MCF 10A (cell line): Measurements from ENCODE around the gene TSPAN15. TPM values are rescaled to one million over a fixed set of nuclear protein-coding genes. Genes with fewer than 3 reads are reported as not detected.

ENCODE experiments used
- BruUV-seq: library from RNA; stranded (reverse); fragments of 400-500 nt; replicated peaks from 2 replicates; lab custom pipeline; 2021; lab: Mats Ljungman, UMichigan
- CTCF ChIA-PET: fragments of 300-600 bp; sonication (Branson Sonifier 250); formaldehyde crosslinking; extraction: SDS; loops from one replicate; lab custom pipeline; 2021; ENCODE audit warnings: antibody characterized with exemption, inconsistent platforms; lab: Yijun Ruan, JAX
- POLR2A ChIA-PET: fragments of 300-600, 350-650 bp; sonication (Branson Sonifier 250); formaldehyde crosslinking; extraction: SDS; loops from one replicate; lab custom pipeline; 2020; ENCODE audit warnings: antibody characterized with exemption, inconsistent platforms; lab: Yijun Ruan, JAX
- DNase-seq: peaks from one replicate; pipeline ENCODE4 v3.0.0-alpha.2; 2018; ENCODE audit not compliant: unreplicated experiment
- H3K27ac Mint-ChIP-seq: one replicate; pipeline ENCODE4 v1.8.0; 2022; ENCODE audit warnings: mild to moderate bottlenecking, low read depth, mixed read lengths; ENCODE audit not compliant: unreplicated experiment
- H3K27me3 Mint-ChIP-seq: one replicate; pipeline ENCODE4 v1.8.0; 2022; ENCODE audit warnings: mixed read lengths; ENCODE audit not compliant: insufficient read depth, unreplicated experiment
- H3K36me3 Mint-ChIP-seq: one replicate; pipeline ENCODE4 v1.8.0; 2022; ENCODE audit warnings: mild to moderate bottlenecking, moderate library complexity, mixed read lengths; ENCODE audit not compliant: insufficient read depth, unreplicated experiment
- H3K4me1 Mint-ChIP-seq: one replicate; pipeline ENCODE4 v1.8.0; 2022; ENCODE audit warnings: mixed read lengths; ENCODE audit not compliant: insufficient read depth, unreplicated experiment
- H3K4me3 Mint-ChIP-seq: one replicate; pipeline ENCODE4 v1.8.0; 2022; ENCODE audit warnings: mild to moderate bottlenecking, moderate library complexity, mixed read lengths; ENCODE audit not compliant: unreplicated experiment
- H3K9me3 Mint-ChIP-seq: one replicate; pipeline ENCODE4 v1.8.0; 2022; ENCODE audit warnings: mixed read lengths; ENCODE audit not compliant: unreplicated experiment
- intact Hi-C: fragments of 100-400 bp; cut with micrococcal nuclease; formaldehyde crosslinking; loops from 2 replicates; pipeline ENCODE4 v1.14.1; 2022
- total RNA-seq: library from RNA; stranded (reverse); gene quantifications from 2 replicates; pipeline ENCODE4 v1.2.3, GENCODE V29; 2022
- TF ChIP-seq, protein P1 (sequence below): fragments of 200-600 bp; IDR thresholded peaks from one replicate; pipeline ENCODE4 v1.8.0; 2022; ENCODE audit warnings: antibody characterized with exemption, mild to moderate bottlenecking; ENCODE audit not compliant: unreplicated experiment

TSPAN15 gene
- total RNA-seq, 1 experiment from 2014 or later = 0.54 TPM

DNA sequence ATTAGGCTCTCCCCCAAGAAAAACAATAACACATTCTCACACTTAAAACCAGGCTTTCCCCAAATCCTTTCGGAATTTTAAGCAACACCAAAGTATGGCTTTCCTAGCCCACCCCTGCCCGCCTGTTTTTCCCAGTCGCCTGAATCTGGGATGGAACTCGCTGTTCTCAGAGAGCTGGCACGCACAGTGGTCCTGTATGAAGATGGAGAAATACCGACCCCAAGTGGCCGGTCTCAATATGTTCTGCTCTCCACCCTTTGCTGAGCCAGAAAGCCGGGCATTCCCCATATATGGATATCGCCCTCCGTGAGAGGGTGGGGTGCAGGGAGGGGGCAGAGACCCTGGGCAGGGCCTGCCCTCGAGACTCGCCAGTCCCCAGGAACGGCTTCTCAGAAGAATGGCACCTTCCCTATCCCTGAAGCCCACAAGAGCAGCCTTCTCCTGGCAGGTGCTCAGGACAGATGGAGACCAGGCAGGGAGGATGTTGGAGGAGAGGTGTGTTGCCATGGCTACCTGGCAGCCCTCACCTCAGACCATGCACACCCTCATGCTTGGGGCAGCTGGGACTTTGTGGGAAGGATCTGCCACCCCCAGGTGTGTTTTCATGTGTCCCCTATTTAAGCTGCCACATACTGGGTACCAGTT is 37.9 kb upstream of the TSPAN15 start:
- Mint-ChIP-seq H3K27me3 (no peaks in the 10 kb centered on the region), H3K27ac (no peak overlapping the region), H3K9me3 (no peaks in the 10 kb centered on the region), H3K36me3 (peaks cover 4% of the 10 kb centered on the region), H3K4me1 (peaks cover 3% of the 10 kb centered on the region), H3K4me3 (no peak overlapping the region)
- CTCF ChIA-PET = interaction anchor here (0.6 to 0.9 kb wide), 4 partner anchors 13 to 327 kb away, joined by 3 to 5 read pairs (median 3); no protein-coding TSS in a partner anchor
- intact Hi-C loops = loop anchor here (1.0 kb wide), 1 partner anchor 320 kb away; no protein-coding TSS in a partner anchor
- BruUV-seq = no TSS peak
- TF ChIP-seq, protein P1, sequence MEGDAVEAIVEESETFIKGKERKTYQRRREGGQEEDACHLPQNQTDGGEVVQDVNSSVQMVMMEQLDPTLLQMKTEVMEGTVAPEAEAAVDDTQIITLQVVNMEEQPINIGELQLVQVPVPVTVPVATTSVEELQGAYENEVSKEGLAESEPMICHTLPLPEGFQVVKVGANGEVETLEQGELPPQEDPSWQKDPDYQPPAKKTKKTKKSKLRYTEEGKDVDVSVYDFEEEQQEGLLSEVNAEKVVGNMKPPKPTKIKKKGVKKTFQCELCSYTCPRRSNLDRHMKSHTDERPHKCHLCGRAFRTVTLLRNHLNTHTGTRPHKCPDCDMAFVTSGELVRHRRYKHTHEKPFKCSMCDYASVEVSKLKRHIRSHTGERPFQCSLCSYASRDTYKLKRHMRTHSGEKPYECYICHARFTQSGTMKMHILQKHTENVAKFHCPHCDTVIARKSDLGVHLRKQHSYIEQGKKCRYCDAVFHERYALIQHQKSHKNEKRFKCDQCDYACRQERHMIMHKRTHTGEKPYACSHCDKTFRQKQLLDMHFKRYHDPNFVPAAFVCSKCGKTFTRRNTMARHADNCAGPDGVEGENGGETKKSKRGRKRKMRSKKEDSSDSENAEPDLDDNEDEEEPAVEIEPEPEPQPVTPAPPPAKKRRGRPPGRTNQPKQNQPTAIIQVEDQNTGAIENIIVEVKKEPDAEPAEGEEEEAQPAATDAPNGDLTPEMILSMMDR = peak; percentile 45
- POLR2A ChIA-PET = no interaction called here
- peak; percentile 69 for DNase-seq

DNA sequence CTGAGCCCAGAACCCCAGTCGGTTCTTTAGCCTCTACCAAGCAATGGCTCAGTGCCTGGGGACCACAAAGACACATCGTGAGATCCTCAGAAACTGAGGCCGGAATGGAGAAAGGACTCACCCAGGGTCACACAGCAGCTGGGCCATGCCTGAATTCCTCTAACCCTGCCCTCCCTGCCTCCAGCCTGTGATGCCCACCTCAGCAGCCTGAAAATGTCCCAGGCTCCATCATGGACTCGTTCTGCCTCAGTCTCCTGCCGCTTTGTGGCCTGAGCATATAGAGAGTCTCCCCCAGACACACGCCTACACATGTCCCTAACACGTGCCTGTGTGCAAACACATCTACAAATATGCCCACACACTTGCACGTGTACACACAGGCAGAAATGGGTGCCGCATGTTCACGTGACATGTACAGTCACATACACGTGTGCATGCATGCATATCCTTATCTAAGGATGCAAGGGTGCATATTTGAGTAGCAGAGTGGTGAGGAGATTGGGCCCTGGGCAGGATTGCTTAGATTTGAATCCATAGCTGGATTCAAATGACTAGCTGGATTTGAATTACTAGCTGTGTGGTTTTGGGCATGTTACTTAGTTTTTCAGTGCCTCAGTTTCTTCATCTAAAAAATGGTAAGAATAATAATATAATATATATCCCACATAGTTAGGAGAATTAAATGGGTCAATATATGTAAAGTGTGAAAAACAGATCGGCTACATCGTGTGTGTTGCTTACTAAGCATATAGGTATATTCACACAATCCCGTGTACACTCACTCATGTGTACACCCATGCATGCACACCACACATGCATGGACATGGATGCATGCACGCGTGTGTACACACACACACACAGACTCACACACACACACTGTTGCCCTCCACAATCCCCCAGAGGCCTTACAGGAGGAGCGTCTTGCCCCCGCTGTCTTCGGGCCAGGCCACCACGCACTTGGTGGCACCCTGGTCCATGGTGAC is 36.9 kb upstream of the TSPAN15 start:
- Mint-ChIP-seq H3K27me3 (no peaks in the 10 kb centered on the region), H3K4me1 (no peaks in the 10 kb centered on the region), H3K36me3 (no peaks in the 10 kb centered on the region), H3K9me3 (no peaks in the 10 kb centered on the region), H3K4me3 (no peak overlapping the region), H3K27ac (no peak overlapping the region)
- intact Hi-C loops = no loop called here
- no peak for DNase-seq
- ChIA-PET POLR2A (no interaction called here), CTCF (interaction anchor here (0.6 to 0.9 kb wide), 3 partner anchors 12 to 222 kb away, joined by 3 to 5 read pairs (median 3); no protein-coding TSS in a partner anchor)
- no TSS peak for BruUV-seq
- TF ChIP-seq, protein P1 = no peak

DNA sequence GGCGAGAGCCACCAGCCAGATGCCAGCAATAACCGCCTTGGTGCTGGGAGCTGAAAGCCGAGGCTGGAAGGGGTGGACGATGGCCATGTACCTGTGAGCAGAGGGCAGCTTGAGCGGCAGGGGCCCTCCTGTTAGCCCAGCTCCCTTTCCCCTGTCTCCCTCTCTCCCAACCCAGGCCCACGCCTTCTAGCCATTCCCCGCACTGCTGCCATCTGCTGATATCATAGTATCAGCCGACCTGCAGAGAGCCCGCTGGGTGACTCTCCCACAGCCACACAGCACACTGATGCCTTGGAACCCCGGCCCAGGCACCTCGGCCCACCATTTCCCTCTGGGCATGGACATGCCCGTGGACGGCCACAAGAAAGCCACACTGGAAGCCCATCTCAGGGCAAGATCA is 36.2 kb upstream of the TSPAN15 start:
- Mint-ChIP-seq H3K27me3 (no peaks in the 10 kb centered on the region), H3K36me3 (no peaks in the 10 kb centered on the region), H3K27ac (no peak overlapping the region), H3K9me3 (no peaks in the 10 kb centered on the region), H3K4me1 (no peaks in the 10 kb centered on the region), H3K4me3 (no peak overlapping the region)
- intact Hi-C loops = no loop called here
- TF ChIP-seq, protein P1 = no peak
- ChIA-PET CTCF (no interaction called here), POLR2A (no interaction called here)
- no TSS peak for BruUV-seq
- DNase-seq = no peak

DNA sequence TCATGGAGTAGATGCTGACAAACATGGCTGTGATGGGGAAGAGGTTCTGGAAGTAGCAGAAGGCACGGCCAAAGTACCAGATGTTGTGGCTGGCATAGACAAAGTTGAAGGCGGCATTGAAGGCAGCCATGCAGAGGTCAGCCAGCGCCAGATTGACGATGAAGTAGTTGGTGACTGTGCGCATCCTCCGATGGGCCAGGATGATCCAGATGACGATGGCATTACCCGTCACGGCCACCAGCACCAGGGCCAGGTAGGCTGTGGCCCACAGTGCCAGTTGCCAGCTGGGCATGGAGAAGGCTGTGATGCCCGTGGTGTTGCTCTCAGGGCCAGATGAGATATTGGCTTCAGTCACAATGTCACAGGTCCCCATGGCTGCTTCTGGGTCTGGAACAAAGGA is 35.3 kb upstream of the TSPAN15 start:
- no peaks in the 10 kb centered on the region for H3K27me3 Mint-ChIP-seq
- no TSS peak for BruUV-seq
- no peaks in the 10 kb centered on the region for H3K4me1 Mint-ChIP-seq
- no peak overlapping the region for H3K27ac Mint-ChIP-seq
- ChIA-PET POLR2A (no interaction called here), CTCF (interaction anchor here (0.7 to 0.9 kb wide), 2 partner anchors 139 to 1715 kb away, joined by 3 to 4 read pairs; no protein-coding TSS in a partner anchor)
- H3K36me3 Mint-ChIP-seq = no peaks in the 10 kb centered on the region
- TF ChIP-seq, protein P1 = no peak
- DNase-seq = no peak
- H3K4me3 Mint-ChIP-seq = no peak overlapping the region
- H3K9me3 Mint-ChIP-seq = no peaks in the 10 kb centered on the region
- intact Hi-C loops = no loop called here
